Sciatic nerve (tissue), 2 donors: ENCODE data around the gene ZNF282. TPM values are rescaled to one million over a fixed set of nuclear protein-coding genes. Genes with fewer than 3 reads are reported as not detected.
A peak's percentile ranks its signal among the peaks of the same experiment; 100 is the strongest.

Experiments
- ATAC-seq: fragments of 200-7000 bp; cut with Tn5 transposase; one replicate; pipeline ENCODE4 v1.9.1; 2020; ENCODE audit warnings: mild to moderate bottlenecking, moderate library complexity
- DNase-seq: peaks from one replicate; pipeline ENCODE4 v3.0.0-alpha.2; 2020; ENCODE audit warnings: low spot score
- intact Hi-C: fragments of 100-400 bp; cut with DNase I; formaldehyde crosslinking; loops from one replicate; pipeline ENCODE4 v1.14.2; 2022
- total RNA-seq: library from RNA; stranded (reverse); fragmentation: NEBNext Ultra II Directional; extraction: Animal tissue kit (Norgen Biotek cat#: 25700); gene quantifications from one replicate; pipeline ENCODE4 v1.2.1, GENCODE V29; 2021
- donor health status: DM: no; HTN: no; CAD: no.
- donor health status: DM: no; HTN: no; CAD: no.

Gene ZNF282
- total RNA-seq, 1 donor from 2014 or later = 27.2 TPM

DNA sequence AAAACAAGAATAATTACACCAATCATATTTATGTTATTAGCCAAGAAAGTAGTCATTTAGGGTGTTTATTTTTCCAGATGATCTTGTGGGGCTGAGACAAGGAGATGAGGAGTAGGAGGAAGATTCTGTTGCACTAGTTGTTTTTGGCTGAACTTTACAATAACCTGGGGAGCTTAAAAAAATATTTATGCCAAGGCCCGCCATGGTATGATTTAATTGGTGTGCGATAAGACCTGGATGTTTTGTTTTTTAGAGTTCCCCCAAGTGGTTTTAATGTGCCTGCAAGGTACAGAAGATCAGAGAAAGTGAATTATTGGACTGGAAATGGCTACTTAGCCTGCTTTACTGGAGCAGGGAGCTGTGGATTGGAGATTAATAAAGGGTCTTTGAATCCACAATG is 7.1 kb upstream of the ZNF282 start:
- DNase-seq = no peak
- intact Hi-C loops = no loop called here

DNA sequence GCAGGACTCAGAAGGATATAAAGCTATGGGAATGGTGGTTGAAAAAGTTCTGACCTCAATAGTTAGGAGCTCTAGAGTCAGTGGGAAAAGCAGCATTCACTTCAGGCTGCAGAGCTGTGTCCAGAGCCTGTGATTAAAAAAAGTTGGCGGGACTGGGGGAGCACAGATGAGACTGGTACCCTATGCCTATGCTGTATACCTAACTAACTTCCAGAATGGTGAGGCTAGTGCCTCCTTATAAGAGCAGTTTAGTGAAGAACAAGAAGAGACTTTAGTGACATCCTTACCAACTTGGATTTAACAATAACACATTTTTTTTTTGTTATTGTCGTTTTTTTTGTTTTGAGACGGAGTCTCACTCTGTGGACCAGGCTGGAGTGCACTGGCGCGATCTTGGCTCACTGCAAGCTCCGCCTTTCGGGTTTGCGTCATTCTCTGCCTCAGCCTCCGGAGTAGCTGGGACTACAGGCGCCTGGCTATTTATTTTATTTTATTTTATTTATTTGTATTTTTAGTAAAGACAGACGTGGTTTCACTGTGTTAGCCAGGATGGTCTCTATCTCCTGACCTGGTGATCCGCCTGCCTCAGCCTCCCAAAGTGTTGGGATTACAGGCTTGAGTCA is 6.6 kb upstream of the ZNF282 start:
- ATAC-seq (peak; percentile 51), DNase-seq (no peak)
- intact Hi-C loops = no loop called here

More for the DNA sequence above, 7.1 kb upstream of the ZNF282 start:
- ATAC-seq = no peak

DNA sequence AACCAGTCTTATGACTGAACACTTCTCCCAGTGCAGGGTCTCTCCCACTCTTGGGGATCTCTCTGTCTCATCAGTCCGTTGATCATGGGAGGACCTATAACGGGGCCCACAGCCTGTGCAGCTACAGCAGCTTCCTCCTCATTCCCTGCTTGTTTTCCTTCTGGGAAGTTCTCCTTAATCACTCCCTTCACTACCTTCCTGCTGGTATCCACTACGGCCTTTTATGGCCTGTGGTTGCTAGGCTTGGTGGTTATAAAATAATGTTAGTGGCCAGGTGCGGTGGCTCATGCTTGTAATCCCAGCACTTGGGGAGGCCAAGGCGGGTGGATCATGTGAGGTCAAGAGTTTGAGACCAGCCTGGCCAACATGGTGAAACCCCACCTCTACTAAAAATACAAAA is 3.5 kb upstream of the ZNF282 start:
- intact Hi-C loops = no loop called here
- DNase-seq = no peak

DNA sequence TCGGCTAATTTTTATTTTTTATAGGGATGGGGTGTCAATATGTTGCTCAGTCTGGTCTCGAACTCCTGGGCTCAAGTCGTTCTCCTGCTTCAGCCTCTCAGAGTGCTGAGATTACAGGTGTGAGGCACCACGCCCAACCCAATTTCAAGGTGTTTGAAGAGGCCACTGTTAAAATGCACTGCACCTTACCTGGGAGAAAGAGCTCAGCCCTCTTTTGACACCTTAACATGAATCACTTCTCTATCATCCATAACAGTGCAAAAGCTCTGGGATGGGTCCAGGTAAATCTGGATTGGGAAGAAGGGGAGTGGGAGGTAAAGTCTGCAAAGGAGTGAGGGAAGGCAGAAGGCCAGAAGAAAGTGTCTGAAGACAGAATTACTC is 557 bp upstream of the ZNF282 start:
- no peak for ATAC-seq
- no peak for DNase-seq
- intact Hi-C loops = no loop called here

More for the DNA sequence above, 3.5 kb upstream of the ZNF282 start:
- ATAC-seq = no peak

DNA sequence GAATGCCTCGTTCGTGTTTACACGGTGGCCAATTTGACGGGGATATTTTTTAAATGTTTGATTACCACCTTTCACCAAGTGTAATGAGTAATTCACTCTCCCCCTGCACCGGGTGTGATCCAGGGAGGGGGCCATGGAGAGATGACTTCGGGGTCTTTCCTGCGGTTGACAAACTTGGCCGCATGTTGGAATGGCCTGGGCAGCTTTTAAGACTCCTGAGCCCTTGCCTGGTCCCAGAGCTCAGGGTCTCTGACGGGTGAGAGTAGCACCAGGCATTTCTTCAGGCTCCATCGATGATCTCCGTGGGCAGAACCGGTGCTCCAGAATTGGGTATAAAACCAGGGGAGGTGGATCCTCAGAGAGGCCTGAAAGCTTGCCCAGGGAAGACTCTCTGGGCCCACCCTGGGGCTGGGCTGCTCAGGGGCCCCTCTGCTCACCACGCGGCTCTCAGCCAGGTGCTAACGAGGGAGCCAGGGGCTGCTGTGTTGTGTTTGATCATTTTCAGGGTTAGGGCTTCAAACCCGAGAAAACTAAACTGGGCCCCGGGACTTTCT is 882 bp downstream of the ZNF282 start:
- peak; percentile 3 for ATAC-seq
- intact Hi-C loops = no loop called here
- DNase-seq = no peak

DNA sequence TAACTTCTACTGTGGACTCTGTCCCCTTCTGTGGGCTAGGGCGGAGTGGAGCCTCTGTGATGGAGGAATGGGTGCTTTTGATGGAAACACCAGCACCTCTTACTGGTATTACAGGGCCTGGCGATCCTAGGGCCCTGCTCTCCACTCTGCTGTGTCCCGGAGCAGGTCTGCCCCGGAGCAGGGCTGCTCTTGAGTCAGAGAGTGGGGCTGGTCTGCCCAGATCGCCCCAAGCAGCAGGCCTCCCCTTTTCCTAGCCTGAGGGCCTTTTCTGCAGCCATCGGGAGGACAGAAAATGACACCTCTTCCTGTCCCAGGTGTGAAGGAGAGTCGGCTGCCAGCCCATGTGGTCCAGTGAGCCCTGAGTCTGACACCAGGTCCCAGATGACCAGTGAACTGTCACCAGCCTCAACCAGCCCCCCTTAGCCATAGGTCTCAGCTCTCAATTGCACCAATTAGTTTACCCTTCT is 1.4 kb downstream of the ZNF282 start:
- intact Hi-C loops = no loop called here
- DNase-seq (no peak), ATAC-seq (no peak)

DNA sequence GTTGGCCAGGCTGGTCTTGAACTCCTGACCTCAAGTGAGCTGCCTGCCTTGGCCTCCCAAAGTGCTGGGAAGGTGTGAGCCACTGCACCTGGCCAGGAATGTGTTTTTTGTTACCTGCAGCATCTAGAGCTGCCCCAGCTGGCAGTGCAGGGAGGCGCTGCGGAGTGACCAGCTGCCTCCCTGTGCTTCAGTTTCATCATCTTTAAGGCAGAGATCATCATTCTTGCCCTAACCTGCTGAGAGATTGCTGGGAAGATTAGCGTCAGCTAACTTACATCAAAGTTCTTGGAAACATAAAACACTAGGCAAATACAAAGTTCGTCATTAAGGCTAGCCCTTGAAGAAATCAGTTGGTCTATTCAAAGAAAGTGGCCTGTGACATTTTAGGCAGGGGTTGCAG is 2.3 kb downstream of the ZNF282 start:
- intact Hi-C loops = no loop called here
- DNase-seq (no peak), ATAC-seq (no peak)

DNA sequence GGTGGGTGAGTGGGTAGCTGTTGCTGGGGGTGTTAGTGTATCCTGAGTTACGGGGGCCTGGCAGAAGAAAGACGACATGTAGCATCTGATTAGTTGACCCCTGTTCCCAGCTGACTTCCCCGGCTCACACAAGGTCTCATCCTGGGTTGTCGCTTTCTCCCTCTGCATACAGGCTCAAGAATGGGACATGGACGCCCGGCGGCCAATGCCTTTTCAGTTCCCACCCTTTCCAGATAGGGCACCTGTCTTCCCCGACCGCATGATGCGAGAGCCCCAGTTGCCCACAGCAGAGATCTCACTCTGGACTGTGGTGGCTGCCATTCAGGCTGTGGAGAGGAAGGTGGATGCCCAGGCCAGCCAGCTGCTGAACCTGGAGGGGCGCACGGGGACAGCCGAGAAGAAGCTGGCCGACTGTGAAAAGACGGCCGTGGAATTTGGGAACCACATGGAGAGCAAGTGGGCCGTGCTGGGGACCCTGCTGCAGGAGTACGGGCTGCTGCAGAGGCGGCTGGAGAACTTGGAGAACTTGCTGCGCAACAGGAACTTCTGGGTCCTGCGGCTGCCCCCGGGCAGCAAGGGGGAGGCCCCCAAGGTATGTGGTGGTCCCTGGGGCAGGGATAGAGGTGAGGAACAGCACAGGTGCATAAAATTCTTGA is 2.9 kb downstream of the ZNF282 start:
- no peak for DNase-seq
- intact Hi-C loops = no loop called here
- ATAC-seq = no peak

DNA sequence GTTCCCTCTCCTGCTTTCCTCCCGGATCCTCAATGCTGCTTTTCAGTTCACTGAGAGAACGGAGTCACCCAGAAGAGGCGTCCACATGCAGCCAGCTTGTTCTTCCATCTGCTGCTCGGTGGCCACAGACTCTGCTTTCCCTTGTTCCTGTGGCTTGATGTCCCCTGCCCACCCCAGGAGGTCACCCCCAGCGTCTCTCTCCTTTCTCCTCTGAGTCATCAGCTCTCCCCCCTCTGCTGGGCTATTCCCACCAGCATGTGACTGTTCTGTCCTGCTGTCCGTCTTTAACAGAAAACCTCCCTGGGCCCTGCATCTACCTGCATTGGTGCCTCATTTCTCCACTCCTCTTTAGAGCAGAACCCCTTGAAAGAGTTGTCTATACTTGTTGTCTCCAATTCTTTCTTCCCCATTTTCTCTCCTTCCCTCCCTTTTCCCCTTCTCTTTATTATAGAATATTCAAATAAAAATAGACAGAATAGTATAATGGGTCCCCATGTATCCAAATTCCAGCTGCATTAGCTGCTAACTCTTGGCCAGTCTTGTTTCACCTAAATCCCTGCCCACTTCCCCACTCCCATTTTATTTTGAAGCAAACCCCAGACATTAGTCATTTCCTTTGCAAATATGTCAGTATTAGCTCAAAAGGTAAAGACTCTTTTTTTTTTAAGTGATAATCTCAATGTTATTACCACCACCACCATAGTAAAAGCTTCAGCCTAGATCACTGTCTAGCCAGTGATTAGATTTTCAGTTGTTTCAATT is 4.1 kb downstream of the ZNF282 start:
- intact Hi-C loops = no loop called here
- ATAC-seq (no peak), DNase-seq (no peak)

DNA sequence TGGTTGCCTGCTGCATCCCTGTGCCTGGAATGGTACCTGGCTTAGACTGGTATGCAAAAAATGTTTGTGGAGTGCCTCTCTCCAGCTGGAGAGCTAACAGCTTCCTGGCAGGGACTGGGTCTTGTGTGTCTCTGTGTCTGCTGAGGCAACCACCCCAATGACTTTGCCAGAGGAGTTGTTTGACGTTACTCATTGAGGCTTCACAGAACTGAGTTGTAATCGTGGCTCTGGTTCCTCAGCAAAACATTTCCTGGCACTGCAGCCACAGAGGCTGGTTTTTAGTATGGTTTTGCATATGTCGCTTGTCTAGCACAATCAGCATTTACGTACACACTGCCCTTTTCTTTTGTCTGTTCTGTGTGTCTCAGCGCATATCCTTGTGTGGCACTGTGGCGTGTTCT is 7.5 kb downstream of the ZNF282 start:
- ATAC-seq = no peak
- intact Hi-C loops = no loop called here
- no peak for DNase-seq

DNA sequence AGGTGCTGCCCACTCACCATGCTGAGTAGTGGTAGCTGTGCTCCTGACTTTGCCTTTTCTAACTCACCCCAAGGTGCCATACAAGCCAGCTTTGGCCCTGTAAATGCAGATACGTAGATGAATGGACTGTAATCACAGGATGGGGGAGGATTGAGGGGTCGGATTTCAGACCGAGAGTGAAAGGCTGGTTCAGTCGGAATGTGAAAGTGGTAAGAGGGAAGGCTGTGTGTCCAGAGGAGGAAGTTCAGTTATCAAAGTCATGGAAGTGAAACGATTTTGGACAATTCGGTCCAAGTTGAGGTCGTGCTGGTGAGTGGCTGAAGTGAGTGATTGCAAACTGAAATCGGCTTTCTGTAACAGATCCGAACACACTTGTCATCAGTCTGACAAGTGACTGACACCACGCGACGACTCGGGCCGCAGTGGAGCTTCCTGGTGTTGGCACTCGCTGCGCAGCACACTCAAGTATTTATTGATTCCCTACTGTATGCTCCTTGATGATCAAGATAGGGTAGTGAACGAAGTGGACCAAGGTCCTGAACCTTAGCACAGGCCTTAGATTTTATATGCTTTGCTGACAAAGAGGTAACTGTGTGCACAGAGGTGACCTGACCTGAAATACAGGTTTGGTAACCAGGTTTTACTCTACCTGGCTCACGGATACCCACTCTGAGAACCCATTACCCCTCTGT is 10.5 kb downstream of the ZNF282 start:
- DNase-seq = no peak
- intact Hi-C loops = no loop called here
- ATAC-seq = no peak

DNA sequence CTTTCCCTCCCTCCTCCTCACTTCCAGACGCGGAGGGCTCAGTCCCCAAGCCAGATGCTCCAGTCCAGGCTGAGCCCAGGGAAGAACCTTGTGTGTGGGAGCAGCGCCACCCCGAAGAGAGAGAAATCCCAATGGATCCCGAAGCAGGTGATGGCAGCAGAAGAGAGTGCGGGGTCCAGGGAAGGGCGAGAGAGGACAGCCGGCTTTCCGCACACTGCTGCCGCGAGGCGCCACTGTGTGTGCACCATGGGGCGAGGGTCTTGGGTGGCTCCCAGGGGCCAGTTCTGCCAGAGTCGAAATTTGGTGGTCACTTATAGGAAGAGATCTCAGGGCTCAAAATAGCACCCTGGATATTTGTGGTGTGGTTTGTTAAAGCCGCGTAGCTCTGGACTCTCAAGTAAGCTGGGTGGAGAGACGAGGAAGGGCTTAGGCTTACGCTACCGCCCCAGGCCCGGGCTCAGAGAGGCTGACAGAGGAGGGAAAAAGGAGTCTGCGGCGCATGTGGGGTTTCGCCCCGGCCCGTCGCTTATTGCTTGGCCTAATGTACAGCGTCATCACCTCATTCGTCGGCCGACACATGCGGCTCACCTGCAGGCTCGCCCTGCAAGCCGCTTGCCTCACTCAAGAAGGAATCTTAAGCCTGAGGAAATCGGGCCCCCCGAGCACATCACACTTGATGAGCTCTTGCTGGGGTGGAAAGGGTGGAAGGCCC is 12.1 kb downstream of the ZNF282 start:
- DNase-seq (no peak), ATAC-seq (no peak)
- intact Hi-C loops = no loop called here

DNA sequence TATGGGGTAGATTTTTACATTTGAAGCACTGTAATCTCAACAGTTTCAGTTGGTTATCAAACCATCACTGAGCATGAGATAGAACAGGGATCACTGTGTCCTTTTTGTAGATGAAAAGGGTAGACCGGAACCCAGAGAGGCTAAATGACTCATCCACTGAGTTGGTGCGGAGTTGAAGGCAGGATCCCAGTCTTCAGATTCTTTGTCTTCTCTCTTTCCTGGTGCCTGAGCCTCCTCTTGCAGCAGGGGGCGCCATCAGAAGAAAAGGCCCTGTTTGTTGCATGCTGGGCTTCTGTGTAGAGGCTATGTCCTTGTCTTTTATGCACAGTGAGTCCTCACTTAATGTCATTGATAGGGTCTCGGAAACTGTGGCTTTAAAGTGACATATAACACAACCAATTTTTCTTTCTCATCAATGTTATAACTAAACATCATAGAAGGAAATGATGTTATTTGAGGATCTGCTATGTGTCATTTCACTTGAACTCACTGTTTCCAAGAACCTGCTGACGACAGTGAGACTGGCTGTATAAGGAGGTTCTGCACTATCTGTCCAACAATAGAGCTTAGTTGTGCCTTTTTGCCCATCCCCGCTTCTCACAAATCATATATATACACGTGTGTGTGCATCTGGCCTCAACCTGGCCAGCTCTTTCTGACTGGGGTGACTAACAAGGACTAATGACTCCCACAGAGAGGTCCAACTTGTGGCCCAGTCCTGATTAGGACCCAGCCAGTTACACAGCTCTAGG is 14.3 kb downstream of the ZNF282 start:
- ATAC-seq (no peak), DNase-seq (no peak)
- intact Hi-C loops = no loop called here

DNA sequence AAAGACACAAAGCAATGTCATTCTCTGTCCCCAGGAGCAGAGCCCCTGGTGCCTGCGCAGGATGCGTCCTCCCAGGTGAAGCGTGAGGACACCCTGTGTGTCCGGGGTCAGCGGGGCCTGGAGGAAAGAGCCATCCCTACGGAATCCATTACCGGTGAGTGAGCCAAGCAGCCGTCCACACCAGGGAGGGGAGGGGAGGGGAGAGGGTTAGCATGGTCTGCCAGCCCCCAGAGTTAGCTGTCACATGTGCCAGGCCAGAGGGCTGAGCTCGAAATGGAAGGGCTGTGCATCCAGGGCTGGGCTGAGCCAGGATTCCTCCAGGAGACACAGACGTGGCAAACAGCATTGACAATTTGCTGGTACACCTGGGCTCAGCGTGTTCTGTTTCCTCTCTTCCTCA is 15.2 kb downstream of the ZNF282 start:
- ATAC-seq = no peak
- intact Hi-C loops = no loop called here
- DNase-seq = no peak

DNA sequence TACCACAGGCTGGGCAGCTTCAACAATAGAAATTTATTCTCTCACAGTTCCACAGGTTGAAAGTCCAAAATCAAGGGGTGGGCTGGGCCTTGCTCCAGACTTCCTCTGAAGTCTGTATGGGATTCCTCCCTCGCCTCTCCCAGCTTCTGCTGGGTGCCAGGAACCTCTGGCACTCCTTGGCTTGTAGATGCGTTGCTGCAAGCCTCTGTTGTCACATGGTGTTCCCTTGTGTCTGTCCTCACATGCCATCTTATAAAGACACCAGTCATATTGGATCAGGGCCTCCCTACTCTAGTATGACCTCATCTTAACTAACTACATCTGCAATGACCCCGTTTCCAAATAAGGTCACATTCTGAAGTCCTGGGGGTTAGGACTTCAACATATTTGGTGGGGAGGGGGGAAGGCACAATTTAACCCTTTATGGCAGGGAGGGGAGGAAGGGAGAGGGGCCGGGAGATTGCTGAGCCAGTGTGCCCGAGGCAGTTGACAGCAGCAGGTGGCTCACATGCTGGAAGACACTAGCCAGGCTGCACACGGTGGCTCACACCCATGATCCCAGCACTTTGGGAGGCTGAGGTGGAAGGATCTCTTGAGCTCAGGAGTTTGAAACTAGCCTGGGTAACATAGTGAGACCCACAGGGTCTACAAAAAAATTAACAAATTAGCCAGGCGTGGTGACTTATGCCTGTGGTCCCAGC is 18.8 kb downstream of the ZNF282 start:
- DNase-seq (no peak), ATAC-seq (peak; percentile 62)
- intact Hi-C loops = no loop called here

DNA sequence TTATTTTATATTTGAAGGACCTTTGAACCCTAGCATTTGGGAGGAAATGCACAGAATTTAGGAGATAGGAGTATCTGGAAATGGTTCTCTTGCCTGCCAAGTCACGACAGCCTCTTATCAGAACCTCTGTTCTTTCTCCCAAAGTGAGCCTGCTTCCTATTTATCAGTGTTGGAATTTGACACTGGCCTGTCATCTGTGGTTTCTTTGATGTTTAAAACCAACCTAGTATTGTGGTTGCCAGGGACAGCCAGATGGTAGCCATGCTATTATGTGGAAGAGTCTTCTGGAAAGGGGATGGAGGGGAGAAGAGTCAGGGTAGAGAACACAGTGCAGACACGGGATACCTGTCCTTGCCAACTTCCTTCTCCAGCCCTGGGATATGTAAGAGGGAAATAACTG is 21.1 kb downstream of the ZNF282 start:
- no peak for ATAC-seq
- no peak for DNase-seq
- intact Hi-C loops = no loop called here

DNA sequence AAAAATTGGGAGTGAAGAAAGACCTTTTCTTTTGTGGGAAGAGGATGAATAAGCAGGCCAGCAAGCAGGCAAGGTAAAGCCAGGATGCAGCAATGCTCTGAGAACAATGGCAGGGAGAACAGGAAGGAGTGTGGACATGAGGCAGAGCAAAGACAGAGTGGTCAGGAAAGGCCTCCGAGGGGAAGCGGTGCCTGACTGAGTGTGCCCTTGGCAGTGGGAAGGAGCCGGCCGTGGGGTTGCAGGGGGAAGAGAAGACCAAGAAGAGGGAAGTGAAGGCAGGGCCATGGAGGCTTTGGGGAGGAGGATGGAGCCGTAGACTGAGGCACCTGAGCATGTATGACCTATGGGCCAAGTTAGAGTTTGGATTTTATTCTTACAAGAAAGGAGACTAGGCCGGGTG is 22.2 kb downstream of the ZNF282 start:
- intact Hi-C loops = no loop called here
- no peak for DNase-seq

More for the DNA sequence above, 22.2 kb downstream of the ZNF282 start:
- ATAC-seq = no peak
